OCI-M1 (cell line): Measurements from ENCODE around the gene NCAPD2.
"Not testable (repeated sequence)": the region's sequence is repeated elsewhere in the genome, so short reads cannot be mapped to it uniquely, and the experiment has no call there.

Experiments used
- DNase-seq: peaks from one replicate; lab custom pipeline; 2025; lab: John Stamatoyannopoulos, UW

NCAPD2 gene

GRCh38 chr12:6497291-6497690 is 3.4 kb downstream of the NCAPD2 start:
- DNase-seq: not testable (repeated sequence)

- no peak for DNase-seq
These were observed 6.6 kb downstream of the NCAPD2 start for GRCh38 chr12:6500466-6500865.

- DNase-seq: no peak
These were observed 13.4 kb downstream of the NCAPD2 start for GRCh38 chr12:6507102-6507998.

GRCh38 chr12:6508087-6508486 is 14.2 kb downstream of the NCAPD2 start:
- DNase-seq: no peak

GRCh38 chr12:6520186-6520585 is 26.3 kb downstream of the NCAPD2 start:
- no peak for DNase-seq

GRCh38 chr12:6522193-6522592 is 28.3 kb downstream of the NCAPD2 start:
- no peak for DNase-seq

GRCh38 chr12:6523708-6524107 is 29.8 kb downstream of the NCAPD2 start:
- no peak for DNase-seq

- DNase-seq: no peak
These were observed 30.7 kb downstream of the NCAPD2 start for GRCh38 chr12:6524648-6525047.

- no peak for DNase-seq
These were observed 32.3 kb downstream of the NCAPD2 start for GRCh38 chr12:6526201-6526600.

GRCh38 chr12:6526766-6527525 is 33.0 kb downstream of the NCAPD2 start:
- DNase-seq: no peak

GRCh38 chr12:6527711-6528110 is 33.8 kb downstream of the NCAPD2 start:
- no peak for DNase-seq

GRCh38 chr12:6528539-6529235 is 34.8 kb downstream of the NCAPD2 start:
- DNase-seq: no peak

- DNase-seq: no peak
These were observed 35.4 kb downstream of the NCAPD2 start for GRCh38 chr12:6529291-6529737.

- no peak for DNase-seq
These were observed 36.8 kb downstream of the NCAPD2 start for GRCh38 chr12:6530576-6531260.

GRCh38 chr12:6532051-6532926 is 38.4 kb downstream of the NCAPD2 start:
- DNase-seq: peak; percentile 96

- peak; percentile 82 for DNase-seq
These were observed 39.2 kb downstream of the NCAPD2 start for GRCh38 chr12:6532927-6533652.

- no peak for DNase-seq
These were observed 39.7 kb downstream of the NCAPD2 start for GRCh38 chr12:6533653-6533922.

- peak; percentile 97 for DNase-seq
These were observed 40.2 kb downstream of the NCAPD2 start, which contains the start of gene GAPDH for GRCh38 chr12:6533923-6534694. Gene GAPDH (plus strand): TSS chr12:6534517. CDS start chr12:6534833, 316 bp downstream.

GRCh38 chr12:6534695-6534944 is 40.7 kb downstream of the NCAPD2 start:
- DNase-seq: no peak
